Measurements from ENCODE around the gene GAS7.

Gene GAS7

DNA sequence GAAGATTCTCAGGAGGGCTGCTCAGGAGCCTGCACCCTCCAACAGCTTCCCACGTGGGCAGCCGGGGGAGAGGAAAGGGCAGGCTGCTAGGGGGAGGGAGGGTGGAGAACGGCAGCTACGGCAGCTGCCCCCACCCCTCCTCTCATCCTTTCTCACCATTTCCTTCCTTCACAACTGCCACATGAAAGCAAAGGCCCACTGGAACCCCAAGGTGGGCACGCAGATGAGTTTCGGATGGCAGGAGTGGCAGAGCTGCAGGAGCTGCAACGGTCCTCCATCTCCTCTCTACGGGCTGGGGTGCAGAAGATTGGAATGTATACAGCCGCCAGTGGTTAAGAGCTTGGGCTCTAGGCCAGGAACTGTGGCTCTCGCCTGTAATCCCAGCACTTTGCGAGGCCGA is 77.7 kb downstream of the GAS7 start:
- DNase-seq: no peak

DNA sequence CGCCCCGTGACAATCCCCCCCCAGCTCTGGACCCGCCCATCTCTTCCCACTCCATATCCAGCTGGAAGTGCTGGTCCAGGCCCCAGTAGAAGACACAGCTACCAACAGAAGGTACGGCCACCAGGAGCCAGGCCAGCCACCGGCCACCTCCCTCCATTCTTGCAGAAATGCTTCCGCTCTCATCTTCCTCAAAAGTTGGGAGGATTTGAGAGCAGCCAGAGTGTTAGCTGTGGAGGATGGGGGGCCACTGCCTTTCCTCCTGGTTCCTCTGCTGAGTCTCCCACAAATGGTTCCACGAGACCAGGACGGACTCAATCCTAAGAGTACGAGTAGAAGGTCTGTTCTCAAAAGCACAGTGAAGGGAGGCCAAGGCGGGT is 78.3 kb downstream of the GAS7 start:
- H3K23ac ChIP-seq (ENCODE audit: low read length): no peak overlapping the region
- peak overlapping the region; percentile 8 for H3K18ac ChIP-seq (ENCODE audit: low read length)
- H3K36me3 ChIP-seq (ENCODE audit: control insufficient read depth, insufficient read depth, low read length): no peaks in the 10 kb centered on the region
- H3K4ac ChIP-seq (ENCODE audit: low read depth, low read length): peak overlapping the region; percentile 22
- H3K27me3 ChIP-seq (ENCODE audit: insufficient read depth, low read length, poor library complexity): no peaks in the 10 kb centered on the region
- WGBS (ENCODE audit: extremely low coverage, insufficient coverage, low lambda C conversion rate): no CpG with 5 or more reads among the region's 10 CpGs
- H3K56ac ChIP-seq (ENCODE audit: low read length): peak overlapping the region; percentile 66
- peak overlapping the region; percentile 8 for H3K9ac ChIP-seq (ENCODE audit: low read length)
- peaks cover 36% of the 10 kb centered on the region for H3K4me1 ChIP-seq (ENCODE audit: control insufficient read depth, low read depth, low read length)
- H4K8ac ChIP-seq (ENCODE audit: low read depth, low read length): no peak overlapping the region
- no peaks in the 10 kb centered on the region for H3K79me2 ChIP-seq (ENCODE audit: control insufficient read depth, insufficient read depth, low read length)
- H2AK5ac ChIP-seq (ENCODE audit: low read length): no peak overlapping the region
- H2BK120ac ChIP-seq (ENCODE audit: low read depth, low read length): no peak overlapping the region
- peak overlapping the region; percentile 73 for H2BK5ac ChIP-seq (ENCODE audit: low read length)
- no peak overlapping the region for H4K5ac ChIP-seq (ENCODE audit: low read length)
- no peak for DNase-seq
- no peak overlapping the region for H2BK15ac ChIP-seq (replicated peaks; ENCODE audit: low read depth)
- H3K4me3 ChIP-seq (ENCODE audit: low read length): no peak overlapping the region
- H3K79me1 ChIP-seq (ENCODE audit: low read length): no peaks in the 10 kb centered on the region
- peak overlapping the region; percentile 79 for H3K27ac ChIP-seq (ENCODE audit: low read depth, low read length)
- H3K4me2 ChIP-seq (ENCODE audit: low read length): no peak overlapping the region

More for the DNA sequence above, 77.7 kb downstream of the GAS7 start:
- peak overlapping the region; percentile 79 for H3K27ac ChIP-seq (ENCODE audit: low read depth, low read length)
- no peak overlapping the region for H2BK15ac ChIP-seq (replicated peaks; ENCODE audit: low read depth)
- peaks cover 31% of the 10 kb centered on the region for H3K4me1 ChIP-seq (ENCODE audit: control insufficient read depth, low read depth, low read length)
- H4K8ac ChIP-seq (ENCODE audit: low read depth, low read length): no peak overlapping the region
- no peaks in the 10 kb centered on the region for H3K27me3 ChIP-seq (ENCODE audit: insufficient read depth, low read length, poor library complexity)
- H3K9ac ChIP-seq (ENCODE audit: low read length): no peak overlapping the region
- peak overlapping the region; percentile 5 for H3K18ac ChIP-seq (ENCODE audit: low read length)
- no peak overlapping the region for H2AK5ac ChIP-seq (ENCODE audit: low read length)
- H3K56ac ChIP-seq (ENCODE audit: low read length): peak overlapping the region; percentile 6
- no peak overlapping the region for H3K4me2 ChIP-seq (ENCODE audit: low read length)
- H3K4me3 ChIP-seq (ENCODE audit: low read length): no peak overlapping the region
- H3K79me1 ChIP-seq (ENCODE audit: low read length): no peaks in the 10 kb centered on the region
- peak overlapping the region; percentile 34 for H2BK5ac ChIP-seq (ENCODE audit: low read length)
- no peak overlapping the region for H2BK120ac ChIP-seq (ENCODE audit: low read depth, low read length)
- H3K79me2 ChIP-seq (ENCODE audit: control insufficient read depth, insufficient read depth, low read length): no peaks in the 10 kb centered on the region
- no peaks in the 10 kb centered on the region for H3K36me3 ChIP-seq (ENCODE audit: control insufficient read depth, insufficient read depth, low read length)
- no peak overlapping the region for H4K5ac ChIP-seq (ENCODE audit: low read length)
- no peak overlapping the region for H3K23ac ChIP-seq (ENCODE audit: low read length)
- H3K4ac ChIP-seq (ENCODE audit: low read depth, low read length): no peak overlapping the region
- WGBS (ENCODE audit: extremely low coverage, insufficient coverage, low lambda C conversion rate): no CpG with 5 or more reads among the region's 12 CpGs

DNA sequence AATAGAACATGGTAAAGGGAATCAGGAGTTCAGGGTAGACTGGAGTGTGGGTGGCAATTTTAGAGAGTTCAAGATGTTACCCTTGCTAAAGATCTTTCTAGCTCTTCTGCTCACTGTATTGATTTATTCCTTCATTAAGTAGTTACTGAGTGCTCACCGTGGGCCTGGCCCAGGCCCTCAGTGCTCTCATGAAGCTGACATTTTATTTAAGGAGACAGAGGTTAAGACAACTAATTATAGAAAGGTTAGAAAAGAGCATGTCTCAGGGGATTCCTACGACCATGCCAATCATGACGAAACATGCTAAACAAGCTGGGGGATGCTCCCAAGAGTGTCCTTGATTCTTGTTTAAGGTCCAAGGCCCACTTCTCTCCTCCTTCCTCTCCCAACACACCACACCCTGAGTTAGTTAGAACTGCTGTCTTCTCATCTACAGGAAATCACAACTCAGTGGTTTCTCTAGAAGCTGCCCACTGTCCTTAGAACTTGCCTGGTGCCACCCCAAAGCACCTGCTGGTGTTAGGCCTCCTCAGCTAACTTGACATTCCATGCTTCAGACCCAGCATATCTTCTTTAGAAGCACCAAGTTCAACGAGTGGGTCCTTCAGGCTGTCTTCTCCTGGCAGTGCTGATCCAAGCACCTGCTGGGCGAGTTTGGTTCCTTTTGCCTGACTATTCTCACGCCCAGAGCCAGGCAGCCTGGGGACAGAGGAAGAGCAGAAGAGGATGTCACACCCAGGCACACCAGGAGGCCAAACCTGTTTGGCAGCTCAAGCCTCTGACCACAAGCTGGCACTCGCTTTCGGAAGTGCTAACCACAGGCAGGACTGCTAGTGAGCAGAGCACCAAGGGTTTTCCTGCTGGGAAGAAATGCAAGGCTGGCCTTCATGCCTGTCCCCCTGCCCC is 79.0 kb downstream of the GAS7 start:
- H4K8ac ChIP-seq (ENCODE audit: low read depth, low read length): no peak overlapping the region
- H3K27ac ChIP-seq (ENCODE audit: low read depth, low read length): peak overlapping the region; percentile 82
- no CpG with 5 or more reads among the region's 8 CpGs for WGBS (ENCODE audit: extremely low coverage, insufficient coverage, low lambda C conversion rate)
- H2AK5ac ChIP-seq (ENCODE audit: low read length): peak overlapping the region; percentile 53
- H4K5ac ChIP-seq (ENCODE audit: low read length): no peak overlapping the region
- peak overlapping the region; percentile 22 for H3K4ac ChIP-seq (ENCODE audit: low read depth, low read length)
- H2BK5ac ChIP-seq (ENCODE audit: low read length): peak overlapping the region; percentile 96
- H3K4me1 ChIP-seq (ENCODE audit: control insufficient read depth, low read depth, low read length): peaks cover 37% of the 10 kb centered on the region
- peak overlapping the region; percentile 87 for H3K56ac ChIP-seq (ENCODE audit: low read length)
- peak overlapping the region; percentile 9 for H2BK120ac ChIP-seq (ENCODE audit: low read depth, low read length)
- H2BK15ac ChIP-seq (replicated peaks; ENCODE audit: low read depth): no peak overlapping the region
- H3K18ac ChIP-seq (ENCODE audit: low read length): peak overlapping the region; percentile 22
- peak overlapping the region; percentile 7 for H3K9ac ChIP-seq (ENCODE audit: low read length)
- peak overlapping the region; percentile 15 for H3K4me2 ChIP-seq (ENCODE audit: low read length)
- H3K27me3 ChIP-seq (ENCODE audit: insufficient read depth, low read length, poor library complexity): no peaks in the 10 kb centered on the region
- H3K79me2 ChIP-seq (ENCODE audit: control insufficient read depth, insufficient read depth, low read length): no peaks in the 10 kb centered on the region
- H3K4me3 ChIP-seq (ENCODE audit: low read length): no peak overlapping the region
- no peaks in the 10 kb centered on the region for H3K36me3 ChIP-seq (ENCODE audit: control insufficient read depth, insufficient read depth, low read length)
- H3K79me1 ChIP-seq (ENCODE audit: low read length): no peaks in the 10 kb centered on the region
- peak; percentile 97 for DNase-seq
- H3K23ac ChIP-seq (ENCODE audit: low read length): peak overlapping the region; percentile 75

DNA sequence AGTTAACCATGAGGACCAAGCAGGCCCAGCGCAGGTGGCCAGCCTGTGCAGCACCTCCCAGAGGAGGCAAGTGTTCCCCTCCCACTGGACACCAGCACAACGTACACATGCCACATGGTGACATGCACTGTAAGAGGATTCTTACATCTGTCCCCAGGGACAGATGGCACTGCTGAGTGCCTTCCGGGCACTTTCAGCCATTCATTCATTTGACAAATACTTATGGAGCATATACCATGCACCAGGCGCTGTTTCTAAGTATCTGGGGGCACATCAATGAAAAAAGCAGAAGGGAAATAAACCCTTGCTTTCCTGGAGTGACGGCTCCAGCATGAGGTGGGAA is 79.6 kb downstream of the GAS7 start:
- no peaks in the 10 kb centered on the region for H3K36me3 ChIP-seq (ENCODE audit: control insufficient read depth, insufficient read depth, low read length)
- H3K27me3 ChIP-seq (ENCODE audit: insufficient read depth, low read length, poor library complexity): no peaks in the 10 kb centered on the region
- H3K27ac ChIP-seq (ENCODE audit: low read depth, low read length): peak overlapping the region; percentile 82
- no peak overlapping the region for H2BK15ac ChIP-seq (replicated peaks; ENCODE audit: low read depth)
- no peak for DNase-seq
- H3K23ac ChIP-seq (ENCODE audit: low read length): peak overlapping the region; percentile 95
- H3K9ac ChIP-seq (ENCODE audit: low read length): peak overlapping the region; percentile 25
- WGBS (ENCODE audit: extremely low coverage, insufficient coverage, low lambda C conversion rate): no CpG with 5 or more reads among the region's 5 CpGs
- peak overlapping the region; percentile 87 for H3K56ac ChIP-seq (ENCODE audit: low read length)
- peak overlapping the region; percentile 9 for H2BK120ac ChIP-seq (ENCODE audit: low read depth, low read length)
- H3K4me1 ChIP-seq (ENCODE audit: control insufficient read depth, low read depth, low read length): peaks cover 37% of the 10 kb centered on the region
- H3K4ac ChIP-seq (ENCODE audit: low read depth, low read length): peak overlapping the region; percentile 6
- H3K79me2 ChIP-seq (ENCODE audit: control insufficient read depth, insufficient read depth, low read length): no peaks in the 10 kb centered on the region
- no peaks in the 10 kb centered on the region for H3K79me1 ChIP-seq (ENCODE audit: low read length)
- H2BK5ac ChIP-seq (ENCODE audit: low read length): peak overlapping the region; percentile 96
- no peak overlapping the region for H4K8ac ChIP-seq (ENCODE audit: low read depth, low read length)
- H3K18ac ChIP-seq (ENCODE audit: low read length): peak overlapping the region; percentile 22
- no peak overlapping the region for H3K4me3 ChIP-seq (ENCODE audit: low read length)
- no peak overlapping the region for H3K4me2 ChIP-seq (ENCODE audit: low read length)
- peak overlapping the region; percentile 98 for H2AK5ac ChIP-seq (ENCODE audit: low read length)
- no peak overlapping the region for H4K5ac ChIP-seq (ENCODE audit: low read length)

DNA sequence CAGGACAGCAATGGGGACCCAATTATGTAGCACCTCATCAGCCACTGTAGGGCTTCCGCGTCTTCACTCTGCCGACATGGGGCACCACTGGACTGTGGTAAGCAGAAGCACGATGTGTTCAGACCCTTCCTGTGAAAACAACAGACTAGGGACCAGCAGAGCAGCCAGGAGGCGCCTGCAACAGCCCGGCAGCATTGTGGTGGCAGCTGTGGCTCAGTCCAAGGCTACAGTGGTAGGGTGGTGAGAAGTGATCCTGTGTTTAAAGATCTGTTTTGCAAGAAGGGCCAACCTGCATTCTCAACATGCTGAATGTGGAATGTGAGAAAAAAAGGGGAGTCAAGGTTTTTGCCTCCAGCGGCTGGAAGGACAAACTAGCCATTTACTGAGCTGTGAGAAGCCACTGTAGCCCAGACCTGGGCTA is 80.8 kb downstream of the GAS7 start:
- Histone ChIP-seq H2BK15ac (replicated peaks; ENCODE audit: low read depth) (no peak overlapping the region), H3K4me3 (ENCODE audit: low read length) (no peak overlapping the region), H2AK5ac (ENCODE audit: low read length) (peak overlapping the region; percentile 88), H3K9ac (ENCODE audit: low read length) (peak overlapping the region; percentile 41), H4K5ac (ENCODE audit: low read length) (peak overlapping the region; percentile 6), H3K4ac (ENCODE audit: low read depth, low read length) (peak overlapping the region; percentile 74), H3K4me1 (ENCODE audit: control insufficient read depth, low read depth, low read length) (peaks cover 37% of the 10 kb centered on the region), H2BK5ac (ENCODE audit: low read length) (peak overlapping the region; percentile 96), H3K4me2 (ENCODE audit: low read length) (peak overlapping the region; percentile 17), H3K56ac (ENCODE audit: low read length) (peak overlapping the region; percentile 87), H2BK120ac (ENCODE audit: low read depth, low read length) (peak overlapping the region; percentile 40), H3K27ac (ENCODE audit: low read depth, low read length) (peak overlapping the region; percentile 74), H3K23ac (ENCODE audit: low read length) (peak overlapping the region; percentile 90), H3K79me2 (ENCODE audit: control insufficient read depth, insufficient read depth, low read length) (no peaks in the 10 kb centered on the region), H3K79me1 (ENCODE audit: low read length) (no peaks in the 10 kb centered on the region), H3K18ac (ENCODE audit: low read length) (peak overlapping the region; percentile 7), H3K36me3 (ENCODE audit: control insufficient read depth, insufficient read depth, low read length) (no peaks in the 10 kb centered on the region), H3K27me3 (ENCODE audit: insufficient read depth, low read length, poor library complexity) (no peaks in the 10 kb centered on the region), H4K8ac (ENCODE audit: low read depth, low read length) (no peak overlapping the region)
- WGBS (ENCODE audit: extremely low coverage, insufficient coverage, low lambda C conversion rate): no CpG with 5 or more reads among the region's 7 CpGs
- DNase-seq: peak; percentile 88

All from mesendoderm (in vitro differentiated cells).